Endodermal cell (in vitro differentiated cells): ENCODE data around the gene MSMB. TPM values are rescaled to one million over a fixed set of nuclear protein-coding genes. Genes with fewer than 3 reads are reported as not detected.
"Not testable (repeated sequence)": the region's sequence is repeated elsewhere in the genome, so short reads cannot be mapped to it uniquely, and the experiment has no call there.

Experiments
- DNase-seq: peaks from one replicate; pipeline ENCODE4 v3.0.0-alpha.2; 2017
- H3K27ac ChIP-seq: 2 replicates; pipeline ENCODE4 v1.5.1; 2013; ENCODE audit warnings: mild to moderate bottlenecking, low read depth, low read length, moderate library complexity
- H3K27me3 ChIP-seq: 2 replicates; pipeline ENCODE4 v1.6.1; 2013; ENCODE audit warnings: mild to moderate bottlenecking, low read length, moderate library complexity; ENCODE audit not compliant: insufficient read depth, control insufficient read depth, poor library complexity, severe bottlenecking
- H3K36me3 ChIP-seq: 2 replicates; pipeline ENCODE4 v1.7.0; 2013; ENCODE audit warnings: mild to moderate bottlenecking, low read length, moderate library complexity; ENCODE audit not compliant: control insufficient read depth, insufficient read depth
- H3K4me1 ChIP-seq: one replicate; pipeline ENCODE4 v1.7.0; 2013; ENCODE audit warnings: low read length; ENCODE audit not compliant: control insufficient read depth, insufficient read depth
- H3K4me3 ChIP-seq: 2 replicates; pipeline ENCODE4 v1.5.1; 2013; ENCODE audit warnings: mild to moderate bottlenecking, low read length, moderate library complexity
- H3K9ac ChIP-seq: 2 replicates; pipeline ENCODE4 v1.6.1; 2013; ENCODE audit warnings: mild to moderate bottlenecking, low read length, moderate library complexity; ENCODE audit not compliant: poor library complexity, severe bottlenecking; ENCODE audit errors: extremely low read depth
- H3K9me3 ChIP-seq: 2 replicates; pipeline ENCODE4 v1.6.1; 2013; ENCODE audit warnings: mild to moderate bottlenecking, low read length, moderate library complexity; ENCODE audit not compliant: control insufficient read depth
- H3K27ac Mint-ChIP-seq: 2 replicates; pipeline ENCODE4 v1.8.0; 2020; ENCODE audit warnings: mixed read lengths
- H3K27me3 Mint-ChIP-seq: 2 replicates; pipeline ENCODE4 v1.8.0; 2021; ENCODE audit warnings: mild to moderate bottlenecking, mixed read lengths; ENCODE audit not compliant: insufficient read depth
- H3K36me3 Mint-ChIP-seq: 2 replicates; pipeline ENCODE4 v1.8.0; 2020; ENCODE audit warnings: low read depth, mixed read lengths
- H3K4me1 Mint-ChIP-seq: 2 replicates; pipeline ENCODE4 v1.8.0; 2020; ENCODE audit warnings: mixed read lengths
- H3K4me3 Mint-ChIP-seq: 2 replicates; pipeline ENCODE4 v1.8.0; 2020; ENCODE audit warnings: mild to moderate bottlenecking, moderate library complexity, mixed read lengths
- H3K9me3 Mint-ChIP-seq: 2 replicates; pipeline ENCODE4 v1.8.0; 2020; ENCODE audit warnings: mild to moderate bottlenecking, mixed read lengths
- CTCF ChIP-seq: fragments of 200-600 bp; sonication (generic); conservative IDR thresholded peaks from 2 replicates; pipeline ENCODE4 v1.5.0; 2021; ENCODE audit warnings: antibody characterized with exemption, mild to moderate bottlenecking
- WGBS, 2 experiments: methylation state at CpG; one replicate each; pipeline versions ENCODE4 v1.1.5 to v1.1.7; 2013; ENCODE audit warnings: missing lambda C conversion rate in 2 of 2, mixed read lengths in 1 of 2; ENCODE audit not compliant: insufficient coverage in 1 of 2, insufficient read length in 1 of 2; 5-methylcytosine and 5-hydroxymethylcytosine counted together
- total RNA-seq, 2 donors: library from RNA; stranded (reverse); fragmentation: NEBNext Ultra II Directional in 1 of 2; extraction: Animal tissue kit (Norgen Biotek cat#: 25700) in 1 of 2; gene quantifications; 2 replicates in 1 of 2; 3 replicates in 1 of 2; pipeline ENCODE4 v1.2.1, GENCODE V29; 2021

MSMB gene
- total RNA-seq, 2 donors from 2014 or later = 2.4 to 2.9 TPM

- H3K36me3 Mint-ChIP-seq = no peaks in the 10 kb centered on the region
Measured at GRCh38 chr10:46062723-46063428, 16.8 kb upstream of the MSMB start.

GRCh38 chr10:46060706-46061105 lies 14.6 kb upstream of the MSMB start:
- WGBS, 2 experiments = 93 to 100% methylated on average over 1 to 3 of the region's 3 CpGs
- Histone ChIP-seq H3K36me3 (no peaks in the 10 kb centered on the region), H3K27ac (no peak overlapping the region), H3K4me1 (no peaks in the 10 kb centered on the region), H3K9me3 (peaks cover 22% of the 10 kb centered on the region), H3K27me3 (no peaks in the 10 kb centered on the region), H3K4me3 (no peak overlapping the region), H3K9ac (no peak overlapping the region)
- TF ChIP-seq CTCF = no peak
- peak; percentile 20 for DNase-seq
- H3K27ac Mint-ChIP-seq = no peak overlapping the region
- H3K36me3 Mint-ChIP-seq = peaks cover 6% of the 10 kb centered on the region
- H3K4me3 Mint-ChIP-seq = no peak overlapping the region
- H3K4me1 Mint-ChIP-seq = peaks cover 10% of the 10 kb centered on the region
- no peaks in the 10 kb centered on the region for H3K27me3 Mint-ChIP-seq
- H3K9me3 Mint-ChIP-seq = peaks cover 22% of the 10 kb centered on the region

More at GRCh38 chr10:46062723-46063428, 16.8 kb upstream of the MSMB start:
- no peak for TF ChIP-seq CTCF
- H3K9me3 Mint-ChIP-seq = peaks cover 2% of the 10 kb centered on the region
- H3K36me3 ChIP-seq = no peaks in the 10 kb centered on the region
- no peak overlapping the region for H3K4me3 ChIP-seq
- H3K4me3 Mint-ChIP-seq = no peak overlapping the region
- H3K27ac ChIP-seq = no peak overlapping the region
- H3K27ac Mint-ChIP-seq = no peak overlapping the region
- peak; percentile 17 for DNase-seq
- 84 to 88% methylated on average over 14 of the region's 14 CpGs for WGBS, 2 experiments
- H3K4me1 Mint-ChIP-seq = peaks cover 13% of the 10 kb centered on the region
- no peaks in the 10 kb centered on the region for H3K4me1 ChIP-seq
- H3K9me3 ChIP-seq = peaks cover 4% of the 10 kb centered on the region
- H3K27me3 ChIP-seq = no peaks in the 10 kb centered on the region
- no peaks in the 10 kb centered on the region for H3K27me3 Mint-ChIP-seq
- no peak overlapping the region for H3K9ac ChIP-seq

GRCh38 chr10:46057927-46058326 lies 11.9 kb upstream of the MSMB start:
- H3K36me3 ChIP-seq, H3K27ac ChIP-seq, H3K27ac Mint-ChIP-seq, H3K27me3 ChIP-seq, DNase-seq, H3K9ac ChIP-seq, H3K4me3 Mint-ChIP-seq, H3K4me1 ChIP-seq, H3K4me3 ChIP-seq, H3K27me3 Mint-ChIP-seq, H3K36me3 Mint-ChIP-seq: not testable (repeated sequence)
- 93 to 100% methylated on average over 1 to 5 of the region's 5 CpGs for WGBS, 2 experiments
- peaks cover 22% of the 10 kb centered on the region for H3K9me3 ChIP-seq
- H3K4me1 Mint-ChIP-seq = peaks cover 32% of the 10 kb centered on the region
- H3K9me3 Mint-ChIP-seq = peaks cover 23% of the 10 kb centered on the region

GRCh38 chr10:46057038-46057437 lies 11.0 kb upstream of the MSMB start:
- Histone ChIP-seq H3K9me3 (peaks cover 22% of the 10 kb centered on the region), H3K27me3 (no peaks in the 10 kb centered on the region), H3K36me3 (no peaks in the 10 kb centered on the region), H3K4me3 (peak overlapping the region; percentile 55), H3K27ac (no peak overlapping the region), H3K4me1 (peaks cover 14% of the 10 kb centered on the region), H3K9ac (no peak overlapping the region)
- Mint-ChIP-seq H3K4me3 (no peak overlapping the region), H3K27ac (no peak overlapping the region), H3K9me3 (peaks cover 23% of the 10 kb centered on the region), H3K36me3 (peaks cover 6% of the 10 kb centered on the region), H3K27me3 (no peaks in the 10 kb centered on the region), H3K4me1 (peaks cover 39% of the 10 kb centered on the region)
- no peak for TF ChIP-seq CTCF
- DNase-seq = no peak
